ENCODE results near the gene RGS4. TPM values are rescaled to one million over a fixed set of nuclear protein-coding genes. Genes with fewer than 3 reads are reported as not detected.

Gene RGS4
- total RNA-seq, 8 experiments from 2014 or later: 0.13 to 165 (median 24.9) TPM

GRCh38 chr1:163115887-163116286 lies 46.7 kb downstream of the RGS4 start:
- in situ Hi-C loops (cut with MboI; ENCODE audit: low pct_unique_long_range_greater_than_20kb in 2 of 9, low sequenced_read_pairs in 9 of 9, unreplicated experiment in 9 of 9): no loop called here
- WGBS, 10 experiments: 13 to 100% (median 90%) methylated on average over 1 of the region's 1 CpG; no CpG with 5 or more reads in 3 of the 10 experiments
- Histone ChIP-seq H3K27ac (no peak overlapping the region), H3K4me1 (replicated peaks in 1 of 2) (peaks cover 0 to 5% of the 10 kb centered on the region in 2 donors), H3K4me3 (no peak overlapping the region)
- no peak for ATAC-seq (replicated peaks in 6 of 8)

- Histone ChIP-seq H3K27ac (no peak overlapping the region), H3K4me1 (replicated peaks in 1 of 2) (peaks cover 0 to 5% of the 10 kb centered on the region in 2 donors), H3K4me3 (no peak overlapping the region)
- ATAC-seq (replicated peaks in 6 of 8): no peak
- in situ Hi-C loops (cut with MboI; ENCODE audit: low pct_unique_long_range_greater_than_20kb in 2 of 9, low sequenced_read_pairs in 9 of 9, unreplicated experiment in 9 of 9): no loop called here
Measured at GRCh38 chr1:163119707-163120106, 50.5 kb downstream of the RGS4 start.

- in situ Hi-C loops (cut with MboI; ENCODE audit: low pct_unique_long_range_greater_than_20kb in 2 of 9, low sequenced_read_pairs in 9 of 9, unreplicated experiment in 9 of 9): no loop called here
- Histone ChIP-seq H3K27ac (no peak overlapping the region), H3K4me1 (replicated peaks in 1 of 2) (peaks cover 0 to 5% of the 10 kb centered on the region in 2 donors), H3K4me3 (no peak overlapping the region)
- no peak for ATAC-seq (replicated peaks in 6 of 8)
- WGBS, 10 experiments: 0 to 80% (median 35%) methylated on average over 1 of the region's 1 CpG; no CpG with 5 or more reads in 2 of the 10 experiments
Measured at GRCh38 chr1:163120372-163120771, 51.2 kb downstream of the RGS4 start.

- 53 to 96% (median 70%) methylated on average over 3 to 4 of the region's 4 CpGs for WGBS, 10 experiments
- no peak for ATAC-seq (replicated peaks in 6 of 8)
Measured at GRCh38 chr1:163124812-163125211, 55.7 kb downstream of the RGS4 start.

More at GRCh38 chr1:163124812-163125211, 55.7 kb downstream of the RGS4 start:
- Histone ChIP-seq H3K4me3 (no peak overlapping the region), H3K4me1 (replicated peaks in 1 of 2) (no peaks in the 10 kb centered on the region), H3K27ac (no peak overlapping the region)
- in situ Hi-C loops (cut with MboI; ENCODE audit: low pct_unique_long_range_greater_than_20kb in 2 of 9, low sequenced_read_pairs in 9 of 9, unreplicated experiment in 9 of 9): loop anchor here in 1 of 9 experiments (25.0 kb wide), 1 partner anchor 112 kb away; no protein-coding TSS in a partner anchor

Other genes starting within 250 kb of the RGS4 start
- gene CCDC190, start 208.2 kb upstream of the RGS4 start, total RNA-seq: 1 to 10 TPM in 1 of 8 experiments, under 1 TPM in 5, not detected in 2; 0.15 to 3.8 (median 0.43) TPM
- gene RGS5, start 133.6 kb downstream of the RGS4 start, total RNA-seq: 10 to 100 TPM in 1 of 8 experiments, 1 to 10 TPM in 6, under 1 TPM in 1; 0.35 to 14.6 (median 3.8) TPM